ENCODE results near the gene FUT1. TPM values are rescaled to one million over a fixed set of nuclear protein-coding genes. Genes with fewer than 3 reads are reported as not detected.
A peak's percentile ranks its signal among the peaks of the same experiment; 100 is the strongest.
"Not testable (repeated sequence)": the region's sequence is repeated elsewhere in the genome, so short reads cannot be mapped to it uniquely, and the experiment has no call there.

Gene FUT1
- total RNA-seq, 1 donor: under 0.01 TPM

DNA sequence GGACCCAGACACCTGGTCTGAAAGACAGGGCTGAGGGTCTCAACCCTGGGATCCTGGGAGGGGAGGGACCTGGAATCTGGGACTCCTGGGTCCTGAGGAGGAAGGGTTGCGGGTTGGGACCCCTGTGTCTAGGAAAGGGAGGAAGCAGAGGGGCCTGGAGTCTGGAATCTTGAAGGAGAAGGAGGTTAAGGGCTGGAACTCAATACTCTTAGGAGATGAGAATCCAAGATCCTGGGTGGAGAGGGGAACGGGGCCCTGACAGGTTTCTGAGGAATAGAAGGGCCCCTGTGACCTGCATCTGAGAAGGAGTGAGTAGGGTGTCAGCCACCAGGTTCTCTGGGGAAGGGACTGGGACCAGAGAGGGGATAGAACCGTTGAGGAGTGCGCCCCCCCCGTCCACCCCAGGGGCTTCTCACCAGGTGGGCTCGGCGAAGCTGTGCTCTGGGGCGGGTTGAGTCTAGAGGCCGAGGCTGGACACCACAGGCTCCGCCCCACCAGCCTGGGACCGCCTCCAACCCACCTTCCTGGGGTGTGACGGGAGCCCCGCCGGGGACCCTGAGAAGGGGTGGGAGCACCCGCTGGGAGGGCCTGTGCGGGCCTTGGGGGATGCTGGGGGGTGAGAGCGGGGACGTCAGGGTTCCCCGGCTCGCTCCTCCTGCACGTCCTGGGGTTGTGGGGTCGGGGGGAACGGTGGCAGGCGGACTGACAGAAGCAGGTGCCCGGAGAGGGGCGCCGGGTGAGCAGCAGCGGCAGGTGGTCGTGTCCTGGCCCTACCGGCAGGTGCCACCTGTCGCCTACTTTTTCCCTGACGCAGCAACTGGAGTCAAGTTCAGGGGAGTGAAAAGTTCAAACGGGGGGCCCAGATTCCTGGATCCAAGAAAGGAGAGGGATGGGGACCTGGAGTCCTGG, 32.9 kb downstream of the FUT1 start, which contains the start of gene MAMSTR:
MAMSTR (minus strand) TSS at position 463 of the 909 bp plus-strand sequence. CDS start 694 bp downstream, outside the sequence.
- TF ChIP-seq, protein P1, sequence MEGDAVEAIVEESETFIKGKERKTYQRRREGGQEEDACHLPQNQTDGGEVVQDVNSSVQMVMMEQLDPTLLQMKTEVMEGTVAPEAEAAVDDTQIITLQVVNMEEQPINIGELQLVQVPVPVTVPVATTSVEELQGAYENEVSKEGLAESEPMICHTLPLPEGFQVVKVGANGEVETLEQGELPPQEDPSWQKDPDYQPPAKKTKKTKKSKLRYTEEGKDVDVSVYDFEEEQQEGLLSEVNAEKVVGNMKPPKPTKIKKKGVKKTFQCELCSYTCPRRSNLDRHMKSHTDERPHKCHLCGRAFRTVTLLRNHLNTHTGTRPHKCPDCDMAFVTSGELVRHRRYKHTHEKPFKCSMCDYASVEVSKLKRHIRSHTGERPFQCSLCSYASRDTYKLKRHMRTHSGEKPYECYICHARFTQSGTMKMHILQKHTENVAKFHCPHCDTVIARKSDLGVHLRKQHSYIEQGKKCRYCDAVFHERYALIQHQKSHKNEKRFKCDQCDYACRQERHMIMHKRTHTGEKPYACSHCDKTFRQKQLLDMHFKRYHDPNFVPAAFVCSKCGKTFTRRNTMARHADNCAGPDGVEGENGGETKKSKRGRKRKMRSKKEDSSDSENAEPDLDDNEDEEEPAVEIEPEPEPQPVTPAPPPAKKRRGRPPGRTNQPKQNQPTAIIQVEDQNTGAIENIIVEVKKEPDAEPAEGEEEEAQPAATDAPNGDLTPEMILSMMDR (IDR thresholded peaks at IDR 0.05; ENCODE audit: insufficient read depth, low read length): no peak
- no peak for DNase-seq (ENCODE audit: low read depth)
- H3K4me3 ChIP-seq (ENCODE audit: low read depth, low read length): peak within 1 kb of the TSS; percentile 48

- no peak overlapping the region for H3K4me3 ChIP-seq (ENCODE audit: low read depth, low read length)
- TF ChIP-seq, protein P1 (IDR thresholded peaks at IDR 0.05; ENCODE audit: insufficient read depth, low read length): no peak
- DNase-seq (ENCODE audit: low read depth): no peak
Observed at GRCh38 chr19:48718711-48719231, 33.7 kb downstream of the FUT1 start.

DNA sequence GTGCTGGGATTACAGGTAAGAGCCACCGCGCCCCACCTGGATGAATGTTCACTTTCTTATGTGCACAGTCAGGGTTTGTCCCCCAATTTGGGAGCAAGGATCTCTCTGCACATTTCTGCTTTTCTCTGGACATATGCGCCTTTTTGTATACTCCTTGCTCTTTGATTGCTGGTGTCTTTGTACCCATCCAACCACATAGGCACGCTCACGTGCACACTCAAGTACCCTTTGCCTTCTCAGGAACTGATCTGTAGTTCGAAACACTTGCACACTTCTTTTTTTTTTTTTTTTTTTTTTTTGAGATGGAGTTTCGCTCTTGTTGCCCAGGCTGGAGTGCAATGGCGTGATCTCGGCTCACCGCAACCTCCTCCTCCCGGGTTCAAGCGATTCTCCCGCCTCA, 34.3 kb downstream of the FUT1 start:
- not testable (repeated sequence) for H3K4me3 ChIP-seq (ENCODE audit: low read depth, low read length); DNase-seq (ENCODE audit: low read depth)

DNA sequence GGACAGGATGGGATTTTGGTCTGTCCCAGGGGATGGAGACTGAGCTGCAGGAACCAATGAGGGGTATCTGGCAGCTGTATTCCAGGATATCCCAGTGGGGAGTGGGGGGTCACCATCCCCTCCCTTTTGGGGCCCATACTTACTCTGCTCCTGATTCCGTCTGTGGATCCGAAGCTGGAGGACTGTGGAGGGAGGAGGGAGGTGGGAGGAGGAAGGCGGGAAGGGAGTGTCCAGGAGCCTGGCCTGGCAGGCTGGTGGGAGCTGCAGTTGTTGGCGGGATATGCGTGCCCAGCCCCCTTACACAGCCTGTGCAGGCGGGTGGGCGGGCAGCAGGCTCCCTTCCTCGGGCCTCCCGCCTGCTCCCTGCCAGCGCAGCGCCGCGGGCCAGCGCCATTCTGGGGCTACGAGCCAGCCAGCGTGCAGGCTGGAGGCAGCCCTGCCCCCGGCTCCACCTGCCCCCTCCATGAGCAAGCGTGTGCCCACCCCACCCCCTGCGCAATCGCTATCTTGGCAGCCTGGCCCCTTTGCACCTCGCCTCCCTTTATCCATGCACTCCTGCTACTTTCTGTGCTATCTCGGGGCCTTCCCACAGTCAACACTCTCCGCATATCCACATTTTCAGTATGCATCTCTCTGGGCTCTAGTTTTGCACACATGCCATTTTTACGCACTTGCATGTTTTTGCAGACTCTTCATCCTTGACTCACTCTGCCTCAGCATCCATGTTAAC, 35.7 kb downstream of the FUT1 start:
- peak overlapping the region; percentile 64 for H3K4me3 ChIP-seq (ENCODE audit: low read depth, low read length)
- peak; percentile 76 for DNase-seq (ENCODE audit: low read depth)
- TF ChIP-seq, protein P1 (IDR thresholded peaks at IDR 0.05; ENCODE audit: insufficient read depth, low read length): no peak

GRCh38 chr19:48715681-48716171, 36.7 kb downstream of the FUT1 start:
- peak; percentile 60 for DNase-seq (ENCODE audit: low read depth)
- TF ChIP-seq, protein P1 (IDR thresholded peaks at IDR 0.05; ENCODE audit: insufficient read depth, low read length): no peak
- H3K4me3 ChIP-seq (ENCODE audit: low read depth, low read length): peak overlapping the region; percentile 69

GRCh38 chr19:48714759-48715675, 37.4 kb downstream of the FUT1 start:
- H3K4me3 ChIP-seq (ENCODE audit: low read depth, low read length): peak overlapping the region; percentile 69
- no peak for DNase-seq (ENCODE audit: low read depth)
- TF ChIP-seq, protein P1 (IDR thresholded peaks at IDR 0.05; ENCODE audit: insufficient read depth, low read length): no peak
